TTC549 (cell line): Measurements from ENCODE around the gene LHX6.

Source experiments
- FAIRE-seq: peaks from 2 replicates; lab custom pipeline; 2012; peaks lifted over from hg19 to GRCh38; lab: Jason Lieb, UNC

Gene LHX6

GRCh38 chr9:122234022-122234748 lies 5.4 kb upstream of the LHX6 start:
- FAIRE-seq: no peak

GRCh38 chr9:122232796-122233306 lies 4.1 kb upstream of the LHX6 start:
- no peak for FAIRE-seq

- FAIRE-seq: no peak
Observed at GRCh38 chr9:122229485-122229837, 704 bp upstream of the LHX6 start.

GRCh38 chr9:122228191-122228567 lies 578 bp downstream of the LHX6 start:
- FAIRE-seq: no peak

- FAIRE-seq: no peak
Observed at GRCh38 chr9:122227575-122227900, 1.2 kb downstream of the LHX6 start.

- no peak for FAIRE-seq
Observed at GRCh38 chr9:122226758-122227574, 1.8 kb downstream of the LHX6 start.

GRCh38 chr9:122226142-122226757 lies 2.5 kb downstream of the LHX6 start:
- FAIRE-seq: no peak

- no peak for FAIRE-seq
Observed at GRCh38 chr9:122225312-122226141, 3.2 kb downstream of the LHX6 start.

GRCh38 chr9:122223435-122223834 lies 5.3 kb downstream of the LHX6 start:
- FAIRE-seq: no peak

- no peak for FAIRE-seq
Observed at GRCh38 chr9:122222791-122223190, 6.0 kb downstream of the LHX6 start.

GRCh38 chr9:122221183-122221811 lies 7.5 kb downstream of the LHX6 start:
- FAIRE-seq: no peak

GRCh38 chr9:122220673-122221182 lies 8.0 kb downstream of the LHX6 start:
- FAIRE-seq: no peak

- no peak for FAIRE-seq
Observed at GRCh38 chr9:122219856-122220672, 8.7 kb downstream of the LHX6 start.

GRCh38 chr9:122218935-122219855 lies 9.6 kb downstream of the LHX6 start:
- no peak for FAIRE-seq

- FAIRE-seq: no peak
Observed at GRCh38 chr9:122218071-122218934, 10.5 kb downstream of the LHX6 start.

GRCh38 chr9:122217640-122218039 lies 11.1 kb downstream of the LHX6 start:
- no peak for FAIRE-seq

GRCh38 chr9:122216798-122217418 lies 11.8 kb downstream of the LHX6 start:
- no peak for FAIRE-seq

- FAIRE-seq: no peak
Observed at GRCh38 chr9:122216138-122216797, 12.5 kb downstream of the LHX6 start.
